HG02981 (cell line): ENCODE results near the gene HDDC2.

Experiments used
- ATAC-seq: cut with Tn5 transposase; IDR thresholded peaks from one replicate; pipeline ENCODE4 v1.9.1; 2021; ENCODE audit warnings: mild to moderate bottlenecking, moderate library complexity; ENCODE audit not compliant: unreplicated experiment

The HDDC2 gene

GRCh38 chr6:125301435-125302391, at the start of gene HDDC2:
TSS of gene HDDC2 (minus strand) at chr6:125301967. CDS start at chr6:125301932, 35 bp downstream.
- peak; percentile 75 for ATAC-seq

- ATAC-seq, result peak; percentile 83
Measured at GRCh38 chr6:125346926-125347563, 45.3 kb upstream of the HDDC2 start.

- ATAC-seq, result peak; percentile 55
Measured at GRCh38 chr6:125346201-125346925, 44.6 kb upstream of the HDDC2 start.

GRCh38 chr6:125341460-125341859, 39.7 kb upstream of the HDDC2 start:
- ATAC-seq, result no peak

GRCh38 chr6:125340991-125341390, 39.2 kb upstream of the HDDC2 start:
- ATAC-seq, result no peak

GRCh38 chr6:125340175-125340835, 38.5 kb upstream of the HDDC2 start:
- ATAC-seq, result no peak

GRCh38 chr6:125339653-125340052, 37.9 kb upstream of the HDDC2 start:
- no peak for ATAC-seq

GRCh38 chr6:125338381-125338780, 36.6 kb upstream of the HDDC2 start:
- no peak for ATAC-seq

GRCh38 chr6:125337706-125338105, 35.9 kb upstream of the HDDC2 start:
- no peak for ATAC-seq

GRCh38 chr6:125332664-125333063, 30.9 kb upstream of the HDDC2 start:
- ATAC-seq, result no peak

GRCh38 chr6:125325586-125325985, 23.8 kb upstream of the HDDC2 start:
- no peak for ATAC-seq

- ATAC-seq, result no peak
Measured at GRCh38 chr6:125323376-125323775, 21.6 kb upstream of the HDDC2 start.

- ATAC-seq, result no peak
Measured at GRCh38 chr6:125316621-125317020, 14.9 kb upstream of the HDDC2 start.

GRCh38 chr6:125315548-125315947, 13.8 kb upstream of the HDDC2 start:
- ATAC-seq, result no peak

GRCh38 chr6:125314009-125314581, 12.3 kb upstream of the HDDC2 start:
- peak; percentile 81 for ATAC-seq

GRCh38 chr6:125312950-125313349, 11.2 kb upstream of the HDDC2 start:
- no peak for ATAC-seq

GRCh38 chr6:125312478-125312877, 10.7 kb upstream of the HDDC2 start:
- no peak for ATAC-seq

GRCh38 chr6:125310994-125311649, 9.4 kb upstream of the HDDC2 start:
- ATAC-seq, result peak; percentile 80

- ATAC-seq, result no peak
Measured at GRCh38 chr6:125307964-125308615, 6.3 kb upstream of the HDDC2 start.
